ENCODE results near the gene KCNJ6. TPM values are rescaled to one million over a fixed set of nuclear protein-coding genes. Genes with fewer than 3 reads are reported as not detected.

The KCNJ6 gene
- total and polyA plus RNA-seq, 9 of the 15 experiments (the other 6 are each of a cell fraction or from before 2014, with no cell fraction given) = 0.06 to 0.21 (median 0.13) TPM; not detected in 1

- TF ChIP-seq EGR1 (conservative IDR thresholded peaks at IDR 0.05) (peak; percentile 50), ZBTB33 (CRISPR knock-in tag; IDR thresholded peaks at IDR 0.05) (no peak), ZNF316 (IDR thresholded peaks at IDR 0.05) (0 out of 2 replicates have a peak, but pooled peaks have one; percentile 1)
- Histone ChIP-seq H3K36me3 (ENCODE audit: control insufficient read depth, insufficient read depth, low read length) (no peaks in the 10 kb centered on the region), H3K9me3 (replicated peaks; ENCODE audit: control insufficient read depth, insufficient read depth, low read depth, low read length) (no peaks in the 10 kb centered on the region), H3K4me2 (ENCODE audit: insufficient read depth, low read length) (no peak overlapping the region), H3K4me1 (replicated peaks in 1 of 2; ENCODE audit: control insufficient read depth in 2 of 2, insufficient read depth in 2 of 2, low read length in 2 of 2) (no peaks in the 10 kb centered on the region), H3K27me3 (ENCODE audit: control insufficient read depth in 2 of 2, insufficient read depth in 2 of 2, low read length in 2 of 2) (peaks cover 2 to 10% of the 10 kb centered on the region in 2 experiments; a peak in 1 of 5 replicates), H3K27ac (ENCODE audit: extremely low read depth, low read depth, low read length) (no peak overlapping the region), H3K9ac (ENCODE audit: insufficient read depth in 1 of 2, low read depth in 2 of 2, low read length in 2 of 2) (no peak overlapping the region), H2AFZ (ENCODE audit: low read depth, low read length) (no peak overlapping the region), H3K9me1 (ENCODE audit: control insufficient read depth, insufficient read depth, low read length) (no peaks in the 10 kb centered on the region), H3K79me2 (ENCODE audit: control insufficient read depth, insufficient read depth, low read length) (no peaks in the 10 kb centered on the region), H4K20me1 (replicated peaks; ENCODE audit: control insufficient read depth, insufficient read depth, low read length) (no peaks in the 10 kb centered on the region), H3K4me3 (no peak overlapping the region)
- 14% methylated on average over 4 of the region's 5 CpGs for WGBS (ENCODE audit: insufficient coverage, low coverage, missing lambda C conversion rate)
- in situ Hi-C loops (cut with MboI) (no loop called here), intact Hi-C loops (cut with micrococcal nuclease) (no loop called here)
- no peak for DNase-seq (ENCODE audit: extremely low read depth in 1 of 4, low spot score in 3 of 4)
- ChIA-PET POLR2A (interaction anchor here (0.6 kb wide), 1 partner anchor 566 kb away, joined by 3 read pairs; no protein-coding TSS in a partner anchor), CTCF (ENCODE audit: low intra/inter-chr PET ratio) (no interaction called here)
- no peak for ATAC-seq
- BruUV-seq (replicated peaks) = no TSS peak
- FAIRE-seq = no peak
Measured at GRCh38 chr21:37587635-37588177, 328.6 kb downstream of the KCNJ6 start.

GRCh38 chr21:37587203-37587602 lies 329.1 kb downstream of the KCNJ6 start:
- Histone ChIP-seq H3K9me3 (replicated peaks; ENCODE audit: control insufficient read depth, insufficient read depth, low read depth, low read length) (no peaks in the 10 kb centered on the region), H3K4me2 (ENCODE audit: insufficient read depth, low read length) (no peak overlapping the region), H3K27me3 (ENCODE audit: control insufficient read depth in 2 of 2, insufficient read depth in 2 of 2, low read length in 2 of 2) (peaks cover 2 to 6% of the 10 kb centered on the region in 2 experiments; a peak in 1 of 5 replicates), H3K4me3 (no peak overlapping the region), H3K9ac (ENCODE audit: insufficient read depth in 1 of 2, low read depth in 2 of 2, low read length in 2 of 2) (no peak overlapping the region), H2AFZ (ENCODE audit: low read depth, low read length) (0 out of 2 replicates have a peak overlapping the region, but pooled peaks have one; percentile 9), H3K9me1 (ENCODE audit: control insufficient read depth, insufficient read depth, low read length) (no peaks in the 10 kb centered on the region), H3K4me1 (replicated peaks in 1 of 2; ENCODE audit: control insufficient read depth in 2 of 2, insufficient read depth in 2 of 2, low read length in 2 of 2) (no peaks in the 10 kb centered on the region), H3K27ac (ENCODE audit: extremely low read depth, low read depth, low read length) (no peak overlapping the region), H3K79me2 (ENCODE audit: control insufficient read depth, insufficient read depth, low read length) (no peaks in the 10 kb centered on the region), H3K36me3 (ENCODE audit: control insufficient read depth, insufficient read depth, low read length) (no peaks in the 10 kb centered on the region), H4K20me1 (replicated peaks; ENCODE audit: control insufficient read depth, insufficient read depth, low read length) (no peaks in the 10 kb centered on the region)
- BruUV-seq (replicated peaks) = no TSS peak
- ATAC-seq (no peak), FAIRE-seq (no peak), DNase-seq (ENCODE audit: extremely low read depth in 1 of 4, low spot score in 3 of 4) (no peak)
- POLR2A ChIA-PET = interaction anchor here (0.6 to 0.7 kb wide), 2 partner anchors 567 to 724 kb away, joined by 3 read pairs; no protein-coding TSS in a partner anchor
- in situ Hi-C loops (cut with MboI) = no loop called here
- 42% methylated on average over 4 of the region's 4 CpGs for WGBS (ENCODE audit: insufficient coverage, low coverage, missing lambda C conversion rate)
- intact Hi-C loops (cut with micrococcal nuclease) = no loop called here
- TF ChIP-seq ZNF134 (CRISPR knock-in tag; conservative IDR thresholded peaks at IDR 0.05) (no peak), ZNF41 (CRISPR knock-in tag; conservative IDR thresholded peaks at IDR 0.05) (no peak), MTA1 (IDR thresholded peaks at IDR 0.05; ENCODE audit: borderline replicate concordance) (no peak)
- CTCF ChIA-PET (ENCODE audit: low intra/inter-chr PET ratio) = no interaction called here

Measured in K562 (cell line).